D341Med (cell line): Measurements from ENCODE around the gene CELF5.
A peak's percentile ranks its signal among the peaks of the same experiment; 100 is the strongest.
"Not testable (repeated sequence)": the region's sequence is repeated elsewhere in the genome, so short reads cannot be mapped to it uniquely, and the experiment has no call there.

Experiments used
- DNase-seq: peaks from one replicate; pipeline ENCODE4 v3.0.0; 2012; ENCODE audit warnings: low spot score

CELF5 gene

DNA sequence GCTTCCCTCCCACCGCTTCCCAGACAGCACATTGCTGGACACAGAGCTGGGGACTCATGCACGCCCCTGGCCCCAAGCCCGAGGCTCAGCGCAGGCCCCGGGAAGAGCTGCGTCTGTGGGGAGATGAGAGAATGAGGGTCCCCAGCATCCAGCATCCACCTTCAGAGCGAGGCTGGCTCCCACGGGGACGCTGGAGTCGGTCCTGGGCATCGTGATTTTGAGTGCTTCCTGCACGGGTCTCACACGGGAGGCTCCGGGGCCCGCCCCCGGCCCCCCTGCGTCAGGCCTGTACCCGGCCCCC lies 34.0 kb upstream of the CELF5 start:
- no peak for DNase-seq

DNA sequence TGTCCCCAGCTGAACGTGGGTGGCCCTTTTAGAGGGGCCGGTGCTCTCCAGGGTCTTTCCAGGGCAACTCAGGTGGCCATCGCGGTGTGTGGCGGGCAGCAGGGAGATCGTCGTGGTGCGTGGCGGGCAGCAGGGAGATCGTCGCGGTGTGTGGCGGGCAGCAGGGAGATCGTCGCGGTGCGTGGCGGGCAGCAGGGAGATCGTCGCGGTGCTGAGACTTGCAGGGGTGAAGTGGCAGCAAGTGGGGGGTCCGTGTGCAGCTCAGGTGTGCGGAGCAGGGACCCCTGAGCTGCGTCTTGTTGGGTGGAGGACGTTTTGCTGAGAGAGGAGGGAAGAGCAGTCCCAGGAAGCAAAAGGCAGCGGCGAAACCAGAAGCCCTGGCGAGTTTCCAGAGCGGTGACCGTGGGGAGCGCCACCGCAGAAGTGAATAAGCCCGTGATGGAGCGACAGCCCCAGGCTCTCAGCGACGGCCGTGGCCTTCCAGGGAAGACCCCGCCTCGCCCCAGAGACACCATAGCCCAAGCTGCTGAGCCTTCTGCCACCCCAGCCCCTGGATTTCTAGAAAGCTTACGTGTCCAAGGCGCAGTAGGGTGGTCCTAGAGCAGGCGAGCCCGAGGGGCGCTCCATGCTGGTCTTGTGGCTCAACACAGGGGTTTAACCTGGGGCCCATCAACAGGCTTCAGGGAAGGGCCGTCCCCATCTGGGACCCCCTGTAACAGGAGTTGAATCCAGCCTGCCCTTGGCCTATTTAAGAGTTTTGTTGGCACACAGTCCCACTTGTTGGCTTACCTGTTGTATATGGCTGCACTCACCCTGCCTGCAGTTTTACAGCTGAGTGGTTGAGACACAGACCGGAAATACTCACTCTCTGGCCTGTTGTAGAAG lies 33.3 kb upstream of the CELF5 start:
- DNase-seq, result no peak

DNA sequence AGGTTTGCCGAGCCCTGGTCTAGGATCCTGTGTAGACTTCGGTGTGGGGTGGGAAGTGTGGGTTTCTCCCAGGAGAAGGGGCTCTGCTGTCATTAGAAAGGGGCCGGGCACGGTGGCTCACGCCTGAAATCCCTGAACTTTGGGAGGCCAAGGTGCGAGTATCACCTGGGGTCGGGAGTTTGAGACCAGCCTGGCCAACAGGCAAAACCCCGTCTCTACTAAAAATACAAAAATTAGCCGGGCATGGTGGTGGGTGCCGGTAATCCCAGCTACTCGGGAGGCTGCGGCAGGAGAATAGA lies 32.7 kb upstream of the CELF5 start:
- not testable (repeated sequence) for DNase-seq

DNA sequence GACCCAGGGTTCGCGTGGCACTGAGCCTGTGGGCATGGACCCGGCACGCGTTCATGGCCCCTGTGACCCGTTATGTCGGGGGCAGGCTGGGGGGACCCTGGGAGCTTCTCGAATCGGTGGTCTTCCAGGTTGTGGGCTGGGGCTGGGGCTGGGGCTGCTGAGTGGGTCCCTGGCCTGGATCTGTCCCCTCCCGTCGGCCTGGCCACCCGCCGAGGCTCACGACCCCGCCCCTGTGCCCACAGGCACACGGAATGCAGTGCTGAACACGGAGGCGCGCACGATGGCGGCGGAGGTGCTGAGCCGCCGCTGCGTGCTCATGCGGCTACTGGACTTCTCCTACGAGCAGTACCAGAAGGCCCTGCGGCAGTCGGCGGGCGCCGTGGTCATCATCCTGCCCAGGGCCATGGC lies 32.2 kb upstream of the CELF5 start:
- no peak for DNase-seq

DNA sequence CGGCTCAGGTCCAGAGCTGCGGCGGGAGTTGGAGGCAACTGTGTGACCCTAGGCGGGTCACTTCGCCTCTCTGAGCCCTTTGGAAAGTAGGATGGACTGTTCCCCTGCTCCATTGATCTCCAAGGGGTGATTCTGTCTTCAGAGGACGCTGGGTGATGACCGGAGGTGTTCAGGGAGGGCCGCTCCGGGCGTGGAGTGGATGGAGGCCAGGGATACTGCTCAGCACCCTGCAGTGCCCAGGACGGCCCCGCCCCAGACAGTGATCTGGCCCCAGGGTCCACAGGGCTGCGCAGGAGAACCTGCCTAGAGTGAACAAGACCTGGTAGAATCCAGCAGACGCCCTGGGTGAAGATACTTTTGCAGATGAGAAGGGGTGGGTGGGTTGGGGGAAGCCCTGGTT lies 31.8 kb upstream of the CELF5 start:
- DNase-seq, result no peak

DNA sequence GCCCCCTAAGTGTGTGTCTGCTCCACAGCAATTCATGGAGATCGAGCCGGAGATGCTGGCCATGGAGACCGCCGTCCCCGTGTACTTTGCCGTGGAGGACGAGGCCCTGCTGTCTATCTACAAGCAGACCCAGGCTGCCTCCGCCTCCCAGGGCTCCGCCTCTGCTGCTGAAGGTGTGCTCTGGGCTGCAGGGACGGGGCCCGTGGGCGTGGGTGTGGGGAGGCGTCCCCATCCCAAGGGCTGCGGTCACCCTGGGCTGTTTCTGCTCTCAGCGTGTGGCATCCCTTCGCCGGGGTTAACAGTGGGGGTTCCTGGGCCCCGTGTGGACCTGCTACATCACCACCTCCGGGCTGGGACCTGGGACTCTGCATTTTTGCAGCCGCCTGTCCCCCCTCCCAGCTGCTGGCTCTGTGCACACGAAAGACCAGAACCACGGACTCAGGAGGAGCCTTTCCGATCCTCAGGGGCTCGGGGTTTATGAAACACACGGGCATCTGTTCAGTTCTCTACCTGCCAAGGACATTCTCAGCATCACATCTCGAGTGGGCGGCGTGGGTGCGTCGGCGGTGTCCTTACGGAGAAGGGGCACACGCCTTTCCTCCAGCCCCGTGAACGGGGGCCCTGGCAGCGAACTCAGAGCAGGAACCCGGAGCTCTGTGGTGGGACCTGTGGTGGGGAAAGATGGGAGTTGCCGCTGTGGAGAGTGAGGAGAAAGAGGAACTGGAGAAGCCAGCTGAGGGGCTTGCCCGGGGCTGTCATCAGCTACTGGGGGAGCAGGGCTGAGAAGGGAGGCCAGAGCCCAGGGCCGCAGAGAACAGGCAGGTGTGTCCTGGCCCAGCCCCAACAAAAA lies 31.0 kb upstream of the CELF5 start:
- DNase-seq, result no peak

DNA sequence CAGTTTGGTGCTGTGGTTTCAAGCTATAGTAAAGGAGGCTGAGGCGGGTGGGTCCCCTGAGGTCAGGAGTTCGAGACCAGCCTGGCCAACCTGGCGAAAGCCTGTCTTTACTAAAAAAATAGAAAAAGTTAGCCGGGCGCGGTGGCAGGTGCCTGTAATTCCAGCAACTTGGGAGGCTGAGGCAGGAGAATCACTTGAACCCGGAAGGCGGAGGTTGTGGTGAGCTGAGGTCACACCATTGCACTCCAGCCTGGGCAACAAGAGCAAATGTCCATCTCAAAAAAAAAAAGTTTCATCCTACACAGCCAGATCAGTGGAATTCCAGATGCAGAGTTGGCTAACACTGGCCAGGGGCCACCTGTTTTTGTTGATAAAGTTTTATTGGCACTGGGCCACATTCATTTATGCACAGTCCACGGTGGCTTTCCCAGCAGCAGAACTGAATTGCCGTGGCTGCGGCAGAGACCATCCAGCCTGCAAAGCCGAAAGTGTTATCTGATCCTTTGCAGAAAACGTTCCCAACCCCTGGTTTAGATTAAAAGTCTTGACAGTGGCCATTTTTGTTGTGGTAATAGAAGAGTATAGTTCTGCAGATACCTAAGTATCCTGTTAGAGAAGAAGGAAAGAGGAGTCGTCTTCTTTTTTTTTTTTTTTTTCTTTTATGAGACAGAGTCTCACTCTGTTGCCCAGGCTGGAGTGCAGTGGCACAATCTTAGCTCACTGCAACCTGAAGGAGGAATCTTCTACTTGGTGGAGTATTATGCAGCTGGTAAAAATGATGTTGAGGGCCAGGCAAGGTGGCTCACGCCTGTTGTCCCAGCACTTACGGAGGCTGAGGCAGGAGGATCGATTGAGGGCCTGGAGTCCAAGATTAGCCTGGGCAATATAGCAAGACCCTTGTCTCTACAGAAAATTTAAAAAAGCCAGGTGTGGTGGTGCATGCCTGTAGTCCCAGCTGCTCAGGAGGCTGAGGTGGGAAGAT lies 30.1 kb upstream of the CELF5 start:
- no peak for DNase-seq

DNA sequence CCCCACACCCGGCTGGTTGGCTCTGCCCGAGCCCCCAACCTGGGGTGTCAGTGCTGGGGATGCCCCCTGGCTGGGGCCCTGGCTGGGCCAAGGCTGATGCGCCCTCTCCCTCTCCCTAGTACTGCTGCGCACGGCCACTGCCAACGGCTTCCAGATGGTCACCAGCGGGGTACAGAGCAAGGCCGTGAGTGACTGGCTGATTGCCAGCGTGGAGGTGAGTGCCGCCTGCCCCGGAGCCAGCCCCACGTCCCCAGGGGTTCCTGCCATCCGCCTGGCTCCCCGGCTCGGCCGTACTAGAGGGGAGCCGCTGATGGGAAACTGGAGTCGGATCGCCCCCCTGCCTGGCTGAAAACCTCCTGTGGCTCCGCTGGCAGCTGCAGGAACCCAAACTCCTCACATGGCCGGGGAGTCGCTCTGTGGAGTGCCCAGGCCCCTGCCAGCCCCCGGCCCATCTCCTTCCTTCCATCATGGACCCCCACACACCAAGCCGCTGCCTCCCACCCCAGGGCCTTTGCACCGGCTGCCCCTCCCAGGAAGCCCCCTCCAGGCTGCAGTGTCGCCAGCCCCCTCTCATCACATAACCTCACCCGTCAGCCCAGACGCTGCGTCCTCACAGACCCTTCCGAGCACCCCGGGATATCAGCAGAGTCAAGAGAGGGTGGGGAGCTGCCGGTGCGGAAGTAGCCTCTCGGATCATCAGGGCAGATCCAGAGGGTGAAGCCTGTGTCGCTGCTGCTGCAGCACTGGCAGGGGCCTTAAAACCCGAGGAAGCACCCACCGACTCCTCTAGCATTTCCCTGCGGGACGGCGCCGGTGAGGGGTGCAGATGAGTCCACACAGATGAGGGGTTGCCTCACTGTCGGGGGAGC lies 28.2 kb upstream of the CELF5 start:
- peak; percentile 72 for DNase-seq

DNA sequence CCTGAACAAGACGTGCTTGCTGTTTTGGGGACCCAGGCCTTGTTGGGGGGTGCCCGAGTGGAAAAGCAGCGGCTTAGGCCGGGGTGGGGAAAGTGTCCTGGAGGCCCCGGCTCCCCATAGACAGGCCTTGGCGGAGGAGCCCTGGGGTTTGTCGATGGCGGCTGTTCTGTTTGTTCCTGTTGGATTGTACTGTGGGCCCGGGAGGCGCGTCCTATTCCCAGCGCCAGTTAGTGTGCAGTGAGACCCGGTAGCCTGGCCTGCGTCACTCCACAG lies 27.6 kb upstream of the CELF5 start:
- DNase-seq, result no peak

DNA sequence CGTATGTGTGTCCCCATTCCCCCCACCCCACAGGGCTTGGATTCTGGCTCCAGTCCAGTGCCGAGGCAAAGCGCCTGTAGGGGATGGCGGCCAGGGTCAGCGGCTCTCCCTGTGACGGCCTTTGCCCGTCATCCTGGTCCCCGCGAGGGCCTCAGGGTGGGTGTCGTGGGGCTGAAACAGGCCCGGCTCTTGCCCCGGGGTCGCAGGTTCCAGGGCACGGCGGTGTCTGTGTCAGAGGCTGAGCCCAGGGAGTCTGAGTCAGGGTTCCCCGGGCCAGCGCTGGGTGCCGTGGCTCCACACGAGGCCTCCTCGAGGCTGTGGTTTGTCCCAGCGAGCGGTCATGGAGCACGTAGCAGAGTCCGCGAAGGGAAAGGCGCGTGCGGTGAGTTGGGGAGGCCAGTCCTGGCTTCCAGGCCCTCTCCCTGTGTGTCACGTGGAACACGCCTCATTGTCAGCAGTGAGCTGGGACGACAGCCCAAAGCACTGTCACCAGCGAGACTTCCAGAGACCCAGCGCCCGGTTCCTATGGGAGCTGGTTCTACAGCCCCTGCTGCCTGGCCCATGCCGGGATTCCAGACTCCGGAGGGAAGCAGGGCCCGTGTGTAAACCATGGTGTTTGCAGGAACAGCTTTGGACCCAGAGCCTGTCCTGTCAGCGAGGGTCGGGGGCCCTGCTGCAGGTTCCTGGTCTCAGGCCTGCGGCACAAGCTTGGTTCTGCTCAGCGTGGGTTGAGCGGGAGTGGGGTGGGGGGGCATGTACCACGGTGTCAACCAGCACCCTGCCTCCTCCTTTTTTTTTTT lies 25.4 kb upstream of the CELF5 start:
- no peak for DNase-seq

DNA sequence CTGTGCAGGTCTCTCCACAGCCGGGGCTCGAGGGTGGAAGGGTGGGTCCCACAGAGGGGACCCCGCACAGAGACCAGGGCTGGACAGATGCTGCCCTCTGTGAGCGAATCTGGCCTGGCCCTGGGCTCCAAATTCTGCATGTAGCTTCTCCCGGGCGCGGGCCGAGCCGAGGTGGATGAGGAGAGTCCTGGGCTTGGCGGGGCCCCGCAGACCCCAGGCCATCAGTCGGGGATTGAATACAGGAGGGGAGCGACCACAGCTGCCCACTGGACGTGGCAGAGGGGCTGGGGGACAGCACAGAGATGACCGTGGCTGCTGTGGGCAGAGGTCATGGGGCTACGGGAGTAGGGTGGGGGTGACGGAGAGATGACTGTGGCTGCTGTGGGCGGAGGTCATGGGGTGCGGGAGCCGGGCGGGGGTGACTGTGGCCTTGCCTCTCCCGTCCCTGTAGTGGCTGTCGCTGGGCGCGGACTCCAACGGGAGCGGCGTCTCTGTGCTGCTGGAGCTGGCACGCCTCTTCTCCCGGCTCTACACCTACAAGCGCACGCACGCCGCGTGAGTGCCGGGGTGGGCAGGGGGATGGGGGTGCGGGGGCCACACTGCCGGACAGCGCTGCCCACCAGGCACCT lies 23.3 kb upstream of the CELF5 start:
- no peak for DNase-seq

DNA sequence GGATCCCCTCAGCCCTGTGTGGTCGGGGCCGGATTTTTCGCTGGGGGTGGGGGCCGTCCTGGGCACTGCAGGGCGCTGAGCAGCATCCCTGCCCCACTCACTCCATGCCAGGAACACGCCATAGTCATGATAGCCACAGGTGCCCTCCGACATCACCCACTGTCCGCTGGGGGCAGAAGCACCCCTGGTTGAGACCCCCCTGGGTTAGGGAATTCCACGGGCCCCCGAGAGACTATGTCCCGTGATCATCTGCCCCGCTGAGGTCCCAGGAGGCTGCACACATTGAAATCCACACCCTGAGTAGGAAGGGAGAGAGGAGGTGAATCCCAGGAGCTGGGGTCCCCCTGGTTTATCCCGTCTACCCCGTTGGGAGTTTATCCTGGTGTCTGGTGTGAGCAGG lies 22.6 kb upstream of the CELF5 start:
- no peak for DNase-seq

DNA sequence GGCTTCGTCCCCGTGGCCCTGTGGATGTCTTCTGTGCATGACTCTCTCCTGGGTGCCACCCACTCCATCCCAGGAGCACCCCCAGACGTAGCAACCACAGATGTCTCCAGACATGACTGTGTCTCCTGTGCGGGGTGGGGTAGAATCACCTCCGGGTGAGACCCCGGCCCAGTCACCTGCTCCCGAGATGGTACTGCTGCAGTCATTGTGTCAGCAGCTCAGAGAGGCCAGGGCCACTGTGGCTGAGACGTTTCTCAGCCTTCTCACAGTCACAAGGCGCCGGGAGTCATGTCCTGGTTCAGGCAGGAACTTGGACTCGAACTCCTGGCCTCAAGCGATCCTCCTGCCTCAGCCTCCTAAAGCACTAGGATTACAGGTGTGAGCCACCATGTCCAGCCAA lies 22.1 kb upstream of the CELF5 start:
- DNase-seq, result no peak

DNA sequence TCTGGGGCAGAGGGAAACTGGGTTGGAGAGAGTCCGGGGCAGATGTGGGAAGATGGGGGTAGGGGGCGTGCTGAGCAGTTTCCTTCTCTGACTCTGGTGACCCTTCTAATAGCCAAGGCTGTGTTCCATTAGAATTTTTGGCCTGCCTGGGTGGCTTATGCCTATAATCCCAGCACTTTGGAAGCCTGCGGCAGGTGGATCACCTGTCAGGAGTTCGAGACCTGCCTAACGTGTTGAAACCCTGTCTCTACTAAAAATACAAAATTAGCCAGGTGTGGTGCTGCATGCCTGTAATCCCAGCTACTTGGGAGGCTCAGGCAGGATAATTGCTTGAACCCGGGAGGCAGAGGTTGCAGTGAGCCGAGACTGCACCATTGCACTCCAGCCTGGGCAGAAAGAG lies 21.6 kb upstream of the CELF5 start:
- DNase-seq, result not testable (repeated sequence)

DNA sequence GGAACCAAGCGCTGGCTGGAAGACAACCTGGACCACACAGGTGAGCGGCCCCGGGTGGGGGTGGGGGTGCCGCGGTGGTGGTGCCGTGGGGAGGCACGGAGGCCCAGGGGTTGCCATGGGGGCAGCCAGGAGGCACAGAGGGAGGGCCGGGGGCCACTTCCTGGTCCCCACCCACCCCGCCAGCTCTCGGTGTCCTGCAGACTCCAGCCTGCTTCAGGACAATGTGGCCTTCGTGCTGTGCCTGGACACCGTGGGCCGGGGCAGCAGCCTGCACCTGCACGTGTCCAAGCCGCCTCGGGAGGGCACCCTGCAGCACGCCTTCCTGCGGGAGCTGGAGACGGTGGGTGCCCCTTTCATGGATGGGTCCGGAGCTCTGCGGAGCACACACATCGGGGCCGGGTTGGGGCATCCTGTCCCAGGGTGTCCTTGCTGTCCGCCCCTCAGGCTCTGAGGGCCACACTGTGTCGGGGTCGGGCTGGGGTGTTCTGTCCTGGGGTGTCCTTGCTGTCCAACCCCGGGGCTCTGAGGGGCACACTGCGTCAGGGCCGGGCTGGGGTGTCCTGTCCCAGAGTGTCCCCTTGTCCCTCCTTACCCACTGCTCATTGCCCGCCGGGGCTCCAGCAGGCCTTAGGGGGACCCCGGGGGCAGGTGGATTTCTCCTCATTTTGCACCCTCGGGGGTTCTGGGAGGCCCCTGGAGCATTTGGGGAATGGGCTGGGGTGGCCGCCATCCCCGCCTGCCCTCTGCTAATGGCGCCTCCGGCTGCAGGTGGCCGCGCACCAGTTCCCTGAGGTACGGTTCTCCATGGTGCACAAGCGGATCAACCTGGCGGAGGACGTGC lies 20.4 kb upstream of the CELF5 start:
- no peak for DNase-seq

DNA sequence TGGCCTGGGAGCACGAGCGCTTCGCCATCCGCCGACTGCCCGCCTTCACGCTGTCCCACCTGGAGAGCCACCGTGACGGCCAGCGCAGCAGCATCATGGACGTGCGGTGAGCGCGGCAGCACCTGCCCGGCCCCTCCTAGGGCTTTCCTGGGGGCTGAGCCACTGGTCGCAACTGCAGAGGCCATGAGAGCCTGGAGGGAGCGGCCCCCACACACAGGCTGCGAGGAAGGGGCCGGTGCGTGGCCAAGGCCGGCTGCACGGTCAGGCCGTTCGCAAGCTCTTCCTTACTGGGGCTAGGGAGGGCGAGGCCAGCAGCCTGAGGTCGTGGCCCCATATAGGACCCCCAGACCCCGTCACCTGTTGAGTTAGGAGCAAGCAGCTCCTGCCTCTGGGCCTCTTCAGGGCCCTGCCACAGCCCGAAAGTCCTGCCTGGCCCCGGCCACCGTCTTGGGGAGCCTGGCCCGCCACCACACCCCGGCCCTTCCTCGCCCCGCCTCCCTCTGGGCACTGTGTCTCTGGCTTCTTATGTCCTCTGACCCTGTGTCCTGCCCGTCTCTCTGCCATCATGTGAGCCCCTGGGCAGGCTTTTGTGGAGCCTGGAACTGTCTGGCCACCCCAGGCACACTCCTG lies 19.7 kb upstream of the CELF5 start:
- no peak for DNase-seq

DNA sequence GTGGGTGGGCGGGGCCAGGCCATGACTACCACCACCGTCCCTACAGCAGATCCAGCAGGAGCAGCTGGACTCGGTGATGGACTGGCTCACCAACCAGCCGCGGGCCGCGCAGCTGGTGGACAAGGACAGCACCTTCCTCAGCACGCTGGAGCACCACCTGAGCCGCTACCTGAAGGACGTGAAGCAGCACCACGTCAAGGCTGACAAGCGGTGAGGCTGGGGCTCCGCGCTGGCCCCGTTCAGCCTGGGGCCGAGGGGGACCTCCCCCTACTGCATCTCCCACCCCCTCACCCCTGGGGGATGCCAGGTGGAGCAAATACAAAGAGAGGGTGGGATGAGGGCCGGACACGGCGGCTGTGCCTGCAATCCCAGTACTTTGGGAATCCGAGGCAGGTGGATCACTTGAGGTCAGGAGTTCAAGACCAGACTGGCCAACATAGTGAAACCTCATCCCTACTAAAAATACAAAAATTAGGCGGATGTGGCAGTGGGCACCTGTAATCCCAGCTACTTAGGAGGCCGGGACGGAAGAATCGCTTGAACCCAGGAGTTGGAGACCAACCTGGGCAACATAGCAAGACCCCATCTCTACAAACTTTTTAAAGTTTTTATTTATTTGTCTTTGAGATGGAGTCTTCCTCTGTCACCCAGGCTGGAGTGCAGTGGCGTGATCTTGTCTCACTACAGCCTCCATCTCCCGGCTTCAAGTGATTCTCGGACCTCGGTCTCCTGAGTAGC lies 18.1 kb upstream of the CELF5 start:
- DNase-seq, result no peak
